HG03571 (cell line): Measurements from ENCODE around the gene SFT2D1.
"Not testable (repeated sequence)": the region's sequence is repeated elsewhere in the genome, so short reads cannot be mapped to it uniquely, and the experiment has no call there.

ENCODE experiments used
- ATAC-seq: cut with Tn5 transposase; IDR thresholded peaks from one replicate; pipeline ENCODE4 v1.9.1; 2021; ENCODE audit not compliant: unreplicated experiment

SFT2D1 gene

GRCh38 chr6:166342349-166343149 is at the start of gene SFT2D1:
TSS of gene SFT2D1 (minus strand) at chr6:166342545. CDS start at chr6:166342481, 64 bp downstream.
- peak; percentile 87 for ATAC-seq

- ATAC-seq, result no peak
Measured at GRCh38 chr6:166389119-166389518, 46.8 kb upstream of the SFT2D1 start.

GRCh38 chr6:166388290-166389004 is 46.1 kb upstream of the SFT2D1 start:
- ATAC-seq, result no peak

GRCh38 chr6:166387642-166388289 is 45.4 kb upstream of the SFT2D1 start:
- no peak for ATAC-seq

- not testable (repeated sequence) for ATAC-seq
Measured at GRCh38 chr6:166387098-166387497, 44.8 kb upstream of the SFT2D1 start.

GRCh38 chr6:166386111-166386510 is 43.8 kb upstream of the SFT2D1 start:
- no peak for ATAC-seq

- ATAC-seq, result not testable (repeated sequence)
Measured at GRCh38 chr6:166383802-166384363, 41.5 kb upstream of the SFT2D1 start.

- peak; percentile 90 for ATAC-seq
Measured at GRCh38 chr6:166382933-166383801, 40.8 kb upstream of the SFT2D1 start, which contains the start of gene MPC1. TSS of gene MPC1 (minus strand) at chr6:166382940. CDS start at chr6:166382876, 64 bp downstream.

GRCh38 chr6:166382500-166382932 is 40.2 kb upstream of the SFT2D1 start:
- ATAC-seq, result peak; percentile 2

GRCh38 chr6:166381733-166382499 is 39.6 kb upstream of the SFT2D1 start:
- peak; percentile 51 for ATAC-seq

GRCh38 chr6:166381381-166381732 is 39.0 kb upstream of the SFT2D1 start:
- ATAC-seq, result no peak

- ATAC-seq, result no peak
Measured at GRCh38 chr6:166379800-166380199, 37.5 kb upstream of the SFT2D1 start.

- no peak for ATAC-seq
Measured at GRCh38 chr6:166379103-166379586, 36.8 kb upstream of the SFT2D1 start.

GRCh38 chr6:166377721-166378120 is 35.4 kb upstream of the SFT2D1 start:
- ATAC-seq, result no peak

GRCh38 chr6:166375013-166375412 is 32.7 kb upstream of the SFT2D1 start:
- ATAC-seq, result no peak

GRCh38 chr6:166370489-166370888 is 28.1 kb upstream of the SFT2D1 start:
- no peak for ATAC-seq

- no peak for ATAC-seq
Measured at GRCh38 chr6:166369782-166370181, 27.4 kb upstream of the SFT2D1 start.

- ATAC-seq, result no peak
Measured at GRCh38 chr6:166366921-166367320, 24.6 kb upstream of the SFT2D1 start.

GRCh38 chr6:166365806-166366205 is 23.5 kb upstream of the SFT2D1 start:
- peak; percentile 62 for ATAC-seq
